ENCODE data around the gene PLXNB2.
"Not testable (repeated sequence)": the region's sequence is repeated elsewhere in the genome, so short reads cannot be mapped to it uniquely, and the experiment has no call there.

- TF ChIP-seq CTCF (conservative IDR thresholded peaks at IDR 0.05; ENCODE audit: low read depth, low read length); BHLHE40 (IDR thresholded peaks at IDR 0.05; ENCODE audit: low read depth, low read length); POLR2A (IDR thresholded peaks at IDR 0.05; ENCODE audit: low read depth, low read length); RAD21 (IDR thresholded peaks at IDR 0.05; ENCODE audit: low read length); CHD1 (IDR thresholded peaks at IDR 0.05; ENCODE audit: low read depth, low read length); FOS (IDR thresholded peaks at IDR 0.05; ENCODE audit: low read depth, low read length); MAFK (IDR thresholded peaks at IDR 0.05; ENCODE audit: low read depth, low read length); MAZ (IDR thresholded peaks at IDR 0.05; ENCODE audit: borderline replicate concordance, low read depth, low read length); RCOR1 (IDR thresholded peaks at IDR 0.05; ENCODE audit: insufficient replicate concordance, low read length); CEBPB (IDR thresholded peaks at IDR 0.05; ENCODE audit: low read depth, low read length); RFX5 (IDR thresholded peaks at IDR 0.05; ENCODE audit: low read depth, low read length); SMC3 (IDR thresholded peaks at IDR 0.05; ENCODE audit: low read depth, low read length): not testable (repeated sequence)
- TF ChIP-seq, protein P1, sequence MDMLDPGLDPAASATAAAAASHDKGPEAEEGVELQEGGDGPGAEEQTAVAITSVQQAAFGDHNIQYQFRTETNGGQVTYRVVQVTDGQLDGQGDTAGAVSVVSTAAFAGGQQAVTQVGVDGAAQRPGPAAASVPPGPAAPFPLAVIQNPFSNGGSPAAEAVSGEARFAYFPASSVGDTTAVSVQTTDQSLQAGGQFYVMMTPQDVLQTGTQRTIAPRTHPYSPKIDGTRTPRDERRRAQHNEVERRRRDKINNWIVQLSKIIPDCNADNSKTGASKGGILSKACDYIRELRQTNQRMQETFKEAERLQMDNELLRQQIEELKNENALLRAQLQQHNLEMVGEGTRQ (IDR thresholded peaks at IDR 0.05; ENCODE audit: low read depth, low read length), result not testable (repeated sequence)
- TF ChIP-seq, protein P2, sequence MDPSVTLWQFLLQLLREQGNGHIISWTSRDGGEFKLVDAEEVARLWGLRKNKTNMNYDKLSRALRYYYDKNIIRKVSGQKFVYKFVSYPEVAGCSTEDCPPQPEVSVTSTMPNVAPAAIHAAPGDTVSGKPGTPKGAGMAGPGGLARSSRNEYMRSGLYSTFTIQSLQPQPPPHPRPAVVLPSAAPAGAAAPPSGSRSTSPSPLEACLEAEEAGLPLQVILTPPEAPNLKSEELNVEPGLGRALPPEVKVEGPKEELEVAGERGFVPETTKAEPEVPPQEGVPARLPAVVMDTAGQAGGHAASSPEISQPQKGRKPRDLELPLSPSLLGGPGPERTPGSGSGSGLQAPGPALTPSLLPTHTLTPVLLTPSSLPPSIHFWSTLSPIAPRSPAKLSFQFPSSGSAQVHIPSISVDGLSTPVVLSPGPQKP (IDR thresholded peaks at IDR 0.05; ENCODE audit: borderline replicate concordance, low read depth, low read length), result not testable (repeated sequence)
Observed at GRCh38 chr22:50334433-50334832, 27.0 kb upstream of the PLXNB2 start.
